ENCODE measurements around the gene LATS1.
"Not testable (repeated sequence)": the region's sequence is repeated elsewhere in the genome, so short reads cannot be mapped to it uniquely, and the experiment has no call there.

Gene LATS1

GRCh38 chr6:149728499-149729234, 10.8 kb upstream of the LATS1 start:
- no peak for DNase-seq

DNA sequence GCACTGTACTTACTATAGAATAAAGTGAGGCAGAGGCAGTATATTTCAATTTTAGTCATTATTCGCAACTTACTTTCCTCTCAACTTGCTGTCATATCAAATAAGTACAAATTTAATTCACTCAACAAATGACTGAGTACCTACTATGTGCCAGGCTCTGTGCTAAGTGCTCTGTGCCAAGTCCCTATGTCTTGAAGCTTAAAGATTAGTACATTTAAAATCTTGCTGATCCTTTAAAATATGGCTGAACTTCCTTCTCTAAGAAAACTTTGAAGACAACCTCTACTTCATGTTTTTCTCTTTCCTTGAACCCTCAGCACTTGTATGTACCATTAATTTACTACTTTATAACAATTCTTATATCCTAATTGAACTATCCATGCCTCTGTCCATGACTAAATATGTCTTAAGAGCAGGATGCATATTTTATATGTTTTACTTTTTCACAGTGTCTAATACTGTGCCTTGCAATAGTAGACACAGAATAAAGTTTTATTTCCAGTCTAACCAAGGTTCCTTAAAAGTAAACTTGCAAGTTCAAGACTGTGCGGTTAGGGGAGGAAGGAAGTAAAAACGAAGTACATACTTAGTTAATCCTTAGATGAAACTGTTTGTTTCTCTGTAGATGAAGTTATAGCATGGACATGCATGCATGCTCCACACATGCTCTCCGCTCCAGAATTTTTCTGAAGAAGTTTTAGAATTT, 10.0 kb upstream of the LATS1 start:
- no peak for DNase-seq

GRCh38 chr6:149725785-149726184, 7.9 kb upstream of the LATS1 start:
- no peak for DNase-seq

DNA sequence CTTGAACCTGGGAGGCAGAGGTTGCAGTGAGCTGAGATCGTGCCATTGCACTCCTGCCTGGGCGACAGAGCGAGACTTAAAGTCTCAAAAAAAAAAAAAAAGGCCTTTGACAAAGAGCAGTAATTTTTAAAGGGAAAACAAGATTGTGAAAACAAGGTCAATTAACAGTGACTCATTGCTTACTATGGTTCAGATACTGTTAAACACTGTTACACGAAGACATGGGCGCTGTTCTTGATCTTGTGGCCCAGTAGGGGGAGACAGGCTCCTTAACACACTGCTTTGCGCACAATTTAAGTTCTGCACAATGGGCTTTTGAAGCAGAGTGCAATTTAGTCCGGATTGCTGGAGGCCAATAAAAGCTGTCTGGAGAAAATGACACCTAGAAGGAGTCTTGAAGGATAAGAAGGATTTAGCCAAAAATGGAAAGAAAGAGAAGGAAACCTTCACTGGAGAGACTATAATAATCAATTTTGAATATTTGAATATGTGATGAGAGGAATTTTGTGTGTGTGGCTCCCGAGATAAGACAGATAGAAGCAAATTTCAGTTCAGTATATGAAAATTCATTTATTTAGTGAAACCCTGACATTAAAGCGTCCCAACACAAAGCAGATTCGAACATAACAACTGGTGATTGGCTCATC, 6.0 kb upstream of the LATS1 start:
- DNase-seq, result peak; percentile 50

GRCh38 chr6:149723262-149723661, 5.4 kb upstream of the LATS1 start:
- DNase-seq, result no peak

DNA sequence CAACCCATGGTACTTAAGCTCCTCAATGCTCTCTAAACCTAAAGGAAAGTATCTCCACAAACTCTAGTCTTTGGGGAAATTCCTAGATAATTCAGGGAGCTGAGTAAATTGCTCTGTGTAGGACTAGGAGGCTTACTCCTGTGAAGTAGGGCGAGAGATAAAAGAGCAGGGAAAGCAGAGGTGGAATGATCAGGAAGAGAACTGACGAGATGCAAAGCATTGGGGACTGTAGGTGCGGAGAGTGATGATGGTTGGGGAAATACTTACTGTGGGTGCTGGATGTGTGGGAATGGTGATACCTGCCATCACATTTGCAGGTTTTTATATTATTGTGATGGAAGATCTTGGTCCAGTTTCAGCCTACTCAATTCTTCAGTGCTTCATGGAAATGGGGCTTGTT, 1.6 kb upstream of the LATS1 start:
- DNase-seq, result no peak

DNA sequence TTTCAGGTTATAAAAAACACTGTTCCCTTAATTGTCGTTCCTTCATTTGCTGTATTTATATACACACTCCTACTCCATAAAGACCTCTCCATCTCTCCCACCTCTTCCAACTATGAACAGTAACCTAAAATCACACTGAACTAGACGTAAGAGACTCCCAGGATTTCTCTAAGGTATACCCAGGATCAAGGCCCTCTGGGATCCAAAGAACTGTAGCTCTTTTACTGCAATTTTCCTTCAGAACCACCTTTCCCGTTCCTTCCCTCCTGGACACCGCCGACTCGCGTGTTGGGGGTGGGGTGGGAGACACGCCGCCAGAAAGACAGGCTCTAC, 680 bp downstream of the LATS1 start:
- DNase-seq, result no peak

GRCh38 chr6:149716181-149716963, 1.5 kb downstream of the LATS1 start:
- no peak for DNase-seq

DNA sequence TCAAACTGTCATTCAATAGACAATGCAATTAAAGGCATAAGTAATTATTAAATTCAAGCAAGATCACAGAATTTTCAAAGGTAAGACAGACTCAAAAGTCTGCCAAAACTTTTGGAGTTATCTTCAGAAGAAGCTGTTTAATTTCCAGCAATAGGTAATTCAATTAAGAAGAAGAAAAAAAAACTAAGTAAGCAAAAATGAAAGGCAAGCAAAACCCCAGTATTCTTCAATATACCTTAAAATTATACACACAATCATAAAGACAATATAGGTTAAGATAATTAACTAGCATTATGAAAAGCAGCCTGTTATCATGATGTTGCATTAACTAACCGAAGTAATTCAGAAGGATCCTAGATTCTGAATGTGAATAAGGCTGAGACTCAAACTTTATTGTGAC, 3.5 kb downstream of the LATS1 start:
- DNase-seq, result no peak

DNA sequence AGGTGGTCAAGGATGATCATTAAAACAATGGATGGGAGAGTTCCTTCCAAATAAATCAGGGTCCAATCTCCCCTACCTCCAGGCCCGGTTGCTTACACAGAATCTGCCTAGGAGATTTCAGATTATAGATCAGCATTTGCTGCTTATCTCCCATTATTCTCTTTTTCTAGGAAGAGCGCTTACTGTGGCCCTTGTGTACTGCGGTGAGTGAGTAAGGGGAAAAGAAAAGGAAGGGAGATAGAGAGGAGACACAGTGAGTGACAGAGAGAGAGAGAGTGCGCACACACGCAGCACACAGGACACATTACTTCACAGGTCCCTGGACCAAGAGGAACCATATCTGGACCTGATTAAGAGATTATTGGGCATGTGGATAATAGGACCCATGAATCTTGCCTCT, 6.2 kb downstream of the LATS1 start:
- no peak for DNase-seq

DNA sequence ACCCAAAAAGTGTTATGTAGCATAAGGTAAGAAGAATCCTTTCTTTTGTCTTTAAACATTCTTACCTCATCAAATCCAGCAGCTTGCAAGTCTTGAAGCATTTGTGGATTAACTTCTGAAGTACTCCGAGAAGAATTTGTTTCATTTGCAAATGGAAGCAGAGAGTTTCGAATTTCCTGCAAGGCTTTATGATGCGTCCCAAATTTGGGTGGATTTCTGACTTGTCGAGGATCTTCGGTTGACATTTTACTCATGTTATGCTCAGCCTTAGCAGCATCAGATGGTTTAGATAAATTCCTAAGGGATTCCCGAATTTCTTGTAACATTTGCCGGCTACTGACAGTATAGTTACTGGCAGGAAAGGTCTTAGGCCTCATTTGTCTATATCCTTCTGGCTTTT, 16.2 kb downstream of the LATS1 start:
- no peak for DNase-seq

DNA sequence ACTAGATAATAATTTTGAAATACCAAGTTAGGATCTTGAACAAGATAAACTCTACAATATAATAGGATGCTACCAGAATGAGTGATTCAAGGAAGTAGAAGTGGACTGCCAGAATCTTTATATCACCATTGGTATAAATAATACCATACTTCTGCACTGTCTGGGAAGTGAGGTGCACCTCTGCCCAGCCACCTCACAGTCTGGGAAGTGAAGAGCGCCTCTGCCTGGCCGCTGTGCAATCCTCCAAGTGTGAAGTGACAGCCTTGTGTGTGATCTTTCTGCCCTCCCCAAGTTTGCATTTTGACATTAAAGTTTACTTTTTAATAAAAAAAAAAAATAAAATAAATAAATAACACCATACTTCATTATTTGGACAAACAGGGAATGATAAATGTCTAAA, 18.8 kb downstream of the LATS1 start:
- no peak for DNase-seq

DNA sequence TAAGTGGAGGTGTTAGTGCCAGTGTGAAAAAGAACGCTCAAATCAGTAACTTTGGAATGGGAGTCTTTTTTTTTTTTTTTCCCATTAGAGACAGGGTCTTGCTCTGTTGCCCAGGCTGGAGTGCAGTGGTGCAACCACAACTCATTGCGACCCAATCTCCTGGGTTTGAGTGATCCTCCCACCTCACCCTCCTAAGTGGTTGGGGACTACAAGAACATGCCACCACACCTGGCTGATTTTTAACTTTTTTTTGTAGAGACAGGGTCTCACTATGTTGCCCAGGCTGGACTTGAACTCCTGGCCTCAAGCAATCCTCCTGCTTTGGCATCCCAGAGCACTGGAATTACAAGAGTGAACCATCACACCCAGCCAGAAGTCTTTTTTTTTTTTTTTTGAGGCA, 19.7 kb downstream of the LATS1 start:
- no peak for DNase-seq

- DNase-seq, result no peak
Measured at GRCh38 chr6:149696901-149697300, 21.0 kb downstream of the LATS1 start.

GRCh38 chr6:149694921-149695320, 23.0 kb downstream of the LATS1 start:
- DNase-seq, result peak; percentile 26

- no peak for DNase-seq
Measured at GRCh38 chr6:149691201-149691600, 26.7 kb downstream of the LATS1 start.

- no peak for DNase-seq
Measured at GRCh38 chr6:149686230-149686629, 31.7 kb downstream of the LATS1 start.

DNA sequence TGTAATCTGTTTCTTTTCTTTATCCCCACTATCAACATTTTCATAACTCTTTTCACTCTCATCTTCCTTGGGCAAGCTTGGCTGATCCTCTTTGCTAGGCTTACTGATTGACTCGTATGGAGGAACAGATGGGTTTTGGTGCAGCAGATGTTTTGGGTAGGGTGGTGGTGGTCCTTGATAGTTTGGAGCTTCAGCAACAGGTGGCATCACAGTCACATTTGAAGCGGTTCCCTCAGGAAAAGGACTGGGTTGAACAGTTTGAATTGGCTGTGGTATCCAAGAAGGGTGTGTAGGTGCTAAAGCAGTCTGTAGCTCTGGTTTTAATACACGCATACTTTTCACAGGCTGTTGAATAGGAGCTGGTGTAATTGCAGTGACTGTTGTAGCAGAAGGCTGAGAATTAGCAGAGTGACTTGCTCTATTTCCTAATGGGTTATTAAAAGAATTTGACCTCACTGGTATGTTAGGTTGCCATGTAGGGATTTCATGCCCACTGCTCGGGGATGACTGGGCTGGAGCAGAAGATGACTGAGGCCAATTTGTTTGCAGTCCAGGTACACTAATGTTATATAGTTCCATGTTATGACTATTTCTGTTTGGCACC, 34.5 kb downstream of the LATS1 start:
- DNase-seq, result peak; percentile 40

- not testable (repeated sequence) for DNase-seq
Measured at GRCh38 chr6:149681845-149682244, 36.1 kb downstream of the LATS1 start.

DNA sequence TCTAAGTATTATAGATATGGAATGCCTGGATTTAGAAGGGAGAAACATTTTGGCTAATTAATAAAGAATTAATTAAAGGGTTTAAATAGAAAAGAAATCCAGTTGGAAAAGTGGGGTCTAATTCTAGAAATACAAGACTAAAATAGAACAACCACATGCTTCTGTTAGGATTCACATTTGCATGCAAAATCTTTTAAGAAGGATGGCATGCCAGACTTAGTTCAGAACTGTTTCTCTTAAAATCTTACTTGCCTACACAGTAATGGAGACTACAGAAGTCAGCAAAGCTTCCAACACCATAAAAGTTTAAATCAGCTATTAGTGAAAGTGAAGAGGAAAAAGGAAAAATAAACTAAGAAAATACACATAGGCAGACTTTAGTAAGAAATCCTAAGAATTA, 36.7 kb downstream of the LATS1 start:
- DNase-seq, result no peak

GRCh38 chr6:149680503-149680902, 37.4 kb downstream of the LATS1 start:
- no peak for DNase-seq

- not testable (repeated sequence) for DNase-seq
Measured at GRCh38 chr6:149672265-149672664, 45.6 kb downstream of the LATS1 start.

GRCh38 chr6:149660028-149660427, 57.9 kb downstream of the LATS1 start:
- no peak for DNase-seq

Measured in eye (tissue), 1 donor.